ENCODE results near the gene PDE6B.
"Not testable (repeated sequence)": the region's sequence is repeated elsewhere in the genome, so short reads cannot be mapped to it uniquely, and the experiment has no call there.

PDE6B gene

DNA sequence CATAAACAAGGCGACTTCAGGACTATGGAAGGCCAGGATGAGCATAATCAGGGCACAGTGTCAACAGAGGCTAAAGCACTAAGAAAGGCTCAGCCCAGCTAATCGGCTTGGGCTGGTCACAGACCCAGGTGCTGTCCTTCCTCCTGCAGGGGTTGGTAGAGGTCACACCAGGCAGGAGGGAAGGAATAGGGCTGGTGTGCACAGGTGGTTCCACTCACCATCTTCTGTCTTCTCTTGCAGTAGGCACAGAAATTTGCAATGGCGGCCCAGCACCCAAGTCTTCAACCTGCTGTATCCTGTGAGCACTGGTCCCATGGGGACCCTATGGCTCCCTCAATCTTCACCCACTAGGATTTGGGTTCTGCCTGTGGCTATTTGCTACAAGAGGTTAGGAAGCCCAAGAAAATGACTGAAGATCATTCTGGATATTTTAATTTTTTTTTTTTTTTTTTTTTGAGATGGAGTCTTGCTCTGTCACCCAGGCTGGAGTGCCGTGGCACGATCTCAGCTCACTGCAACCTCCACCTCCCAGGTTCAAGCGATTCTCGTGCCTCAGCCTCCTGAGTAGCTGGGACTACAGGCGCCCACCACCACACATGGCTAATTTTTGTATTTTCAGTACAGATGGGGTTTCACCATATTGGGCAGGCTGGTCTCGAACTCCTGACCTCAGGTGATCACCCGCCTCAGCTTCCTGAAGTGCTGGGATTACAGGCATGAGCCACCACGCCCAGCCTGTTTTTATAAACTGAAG is 44.6 kb downstream of the PDE6B start:
- DNase-seq (ENCODE audit: low read depth, low spot score), result not testable (repeated sequence)

DNA sequence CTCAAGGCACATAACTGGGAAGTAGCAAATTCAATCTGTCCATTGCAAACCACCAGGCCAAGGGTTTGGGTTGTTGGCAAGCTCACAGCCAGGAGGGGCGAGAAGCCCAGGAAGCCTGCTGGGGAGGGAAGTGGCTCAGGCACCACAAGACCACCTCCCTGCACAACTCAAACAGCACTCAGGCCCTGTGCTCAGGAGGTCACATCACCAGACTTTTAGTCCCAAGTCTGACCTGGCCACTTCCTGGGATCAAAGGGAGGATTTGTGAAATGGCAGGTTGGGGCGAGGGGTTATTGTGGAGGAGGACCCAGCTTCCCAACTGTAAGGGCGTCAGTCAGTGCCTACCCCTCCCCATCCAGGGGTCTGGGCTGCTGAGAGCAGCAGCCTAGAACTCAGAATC is 46.4 kb downstream of the PDE6B start:
- no peak for DNase-seq (ENCODE audit: low read depth, low spot score)

DNA sequence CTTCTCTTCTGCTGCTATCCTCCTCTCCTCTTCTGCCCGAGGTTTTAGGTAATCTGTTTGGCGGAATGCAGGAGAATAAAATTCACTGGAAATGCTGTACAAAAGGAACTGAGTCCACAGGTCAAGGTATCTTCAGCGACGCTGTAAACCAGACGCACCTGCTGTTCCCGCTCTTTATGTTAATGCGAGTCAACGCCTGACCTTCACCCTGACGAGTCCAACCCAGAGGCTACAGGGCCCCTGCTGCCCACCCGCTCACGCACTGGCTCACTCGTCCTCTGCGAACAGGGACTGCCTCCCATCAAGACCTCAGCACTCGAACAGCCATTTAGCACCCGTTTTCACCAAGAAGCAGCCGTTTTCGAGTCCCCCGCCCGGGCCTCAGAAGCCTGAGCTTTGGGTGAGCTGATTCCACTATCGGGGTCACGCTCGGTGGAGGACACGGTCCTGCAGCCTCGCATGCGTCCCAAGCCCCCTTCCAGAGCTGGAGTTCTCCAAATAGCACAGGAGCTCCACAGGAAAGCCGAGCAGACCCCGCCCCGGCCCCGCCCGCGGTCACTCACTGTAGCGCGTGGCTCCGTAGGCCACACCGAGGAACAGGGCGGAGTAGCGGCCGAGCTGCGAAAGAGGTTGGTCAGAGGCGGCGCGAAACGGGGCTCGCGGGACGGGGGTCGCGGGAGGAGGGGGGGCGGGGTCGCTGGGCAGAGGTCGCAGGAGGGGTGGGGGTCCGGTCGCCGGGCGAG is 48.1 kb downstream of the PDE6B start:
- no peak for DNase-seq (ENCODE audit: low read depth, low spot score)

- peak; percentile 95 for DNase-seq (ENCODE audit: low read depth, low spot score)
These were observed 49.0 kb downstream of the PDE6B start, which contains the start of the genes ATP5ME and MYL5 for GRCh38 chr4:674172-675035. Gene ATP5ME (minus strand): TSS chr4:674276. CDS start chr4:674247, 29 bp downstream. Gene MYL5 (plus strand): TSS chr4:674542. CDS start chr4:678027, 3,485 bp downstream.

DNA sequence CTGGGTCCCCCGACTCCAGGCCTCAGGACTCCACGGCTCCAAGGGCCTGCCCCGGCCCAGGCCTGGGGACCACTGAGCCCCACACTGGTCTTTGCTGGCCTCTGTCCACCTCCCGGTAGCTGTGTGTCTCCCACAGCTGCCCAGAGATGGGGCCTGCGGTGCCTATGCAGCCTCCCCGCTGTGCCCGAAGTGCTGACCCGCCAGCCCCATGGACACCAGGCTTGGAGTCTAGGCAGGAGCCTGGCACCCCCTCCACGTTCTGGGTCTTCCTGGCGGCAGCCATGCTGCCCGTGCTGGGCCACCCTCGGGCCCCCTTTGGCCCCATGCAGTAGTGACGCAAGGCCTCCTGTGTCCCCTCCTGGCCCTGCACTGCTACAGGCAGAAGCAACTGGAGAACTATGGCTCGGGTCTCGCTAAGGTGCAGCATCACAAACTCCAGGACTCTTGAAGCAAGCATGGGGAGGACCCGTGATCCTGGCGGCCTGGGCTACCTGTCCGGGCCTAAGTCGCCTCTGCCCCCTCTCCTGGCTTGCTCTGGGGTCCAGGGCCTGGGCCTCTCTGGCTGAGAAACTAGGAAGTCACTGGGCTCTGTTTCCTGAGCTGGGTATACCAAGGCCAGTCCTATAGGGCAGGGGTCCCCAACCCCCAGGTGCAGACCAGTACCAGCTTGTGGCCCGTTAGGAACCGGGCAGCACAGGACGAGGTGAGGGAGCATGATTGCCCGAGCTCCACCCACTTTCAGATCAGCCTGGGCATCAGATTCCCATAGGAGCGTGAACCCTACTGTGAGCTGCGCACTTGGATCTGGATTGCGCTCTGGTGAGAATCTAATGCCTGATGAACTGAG is 49.9 kb downstream of the PDE6B start:
- no peak for DNase-seq (ENCODE audit: low read depth, low spot score)

DNA sequence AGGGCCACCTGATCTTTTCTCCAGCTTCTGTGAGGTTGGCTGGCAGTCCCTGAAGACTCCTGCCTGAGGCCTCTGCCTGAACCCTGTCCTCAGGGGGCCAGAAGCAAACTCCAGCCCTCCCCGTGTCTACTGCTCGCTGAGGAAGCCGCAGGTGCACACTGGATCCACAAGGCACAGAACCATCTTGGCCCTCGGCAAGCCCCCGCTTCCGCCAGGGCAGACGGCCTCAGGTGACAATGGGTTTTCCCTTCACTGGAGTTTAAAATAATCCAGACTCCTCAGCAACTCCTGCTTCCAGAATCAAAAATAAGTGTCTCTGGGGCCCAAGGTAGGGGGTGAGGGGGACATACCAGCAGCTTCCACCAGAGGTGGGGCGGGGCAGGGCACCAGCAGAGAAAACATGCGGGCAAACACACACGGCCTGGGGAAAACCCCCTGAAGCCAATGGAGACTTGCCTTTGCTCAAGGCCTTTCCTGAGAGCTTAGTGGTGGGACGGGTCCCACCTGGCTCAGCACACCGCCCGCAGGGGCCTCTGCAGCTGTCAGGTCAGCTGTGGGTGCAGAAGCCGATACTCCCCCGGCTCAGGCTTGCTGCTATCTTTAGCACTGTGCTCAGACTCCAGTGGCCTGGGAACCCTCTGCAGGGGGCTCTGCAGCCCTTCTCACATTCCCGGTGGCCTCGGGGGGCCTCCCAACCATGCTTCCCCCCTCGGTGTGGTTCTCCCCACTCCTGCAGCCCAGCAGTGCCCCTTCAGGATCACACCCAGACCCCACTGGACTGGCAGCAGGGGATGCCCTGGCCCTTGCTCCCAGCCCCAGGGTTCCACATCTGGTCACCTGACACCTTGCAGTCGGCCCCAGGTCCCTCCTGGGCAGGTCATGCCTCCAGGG is 50.9 kb downstream of the PDE6B start:
- no peak for DNase-seq (ENCODE audit: low read depth, low spot score)

DNA sequence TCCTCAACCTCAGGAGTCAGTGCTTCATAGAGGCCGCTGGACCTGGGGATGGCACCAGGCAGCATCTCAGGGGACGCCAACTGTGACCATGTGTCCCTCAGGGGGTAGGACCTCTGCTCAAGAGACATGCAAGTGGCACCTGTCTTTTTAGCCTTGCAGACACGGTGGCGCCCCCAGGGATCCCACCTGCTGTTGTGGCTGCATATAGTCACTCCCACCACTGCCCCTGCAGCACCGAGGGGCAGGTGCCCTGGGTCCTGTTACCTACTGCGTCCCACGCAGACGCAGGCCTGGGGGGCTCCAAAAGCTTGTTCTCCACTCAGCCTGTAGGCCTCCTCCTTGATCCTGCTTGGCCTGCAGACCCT is 51.5 kb downstream of the PDE6B start:
- DNase-seq (ENCODE audit: low read depth, low spot score), result no peak

DNA sequence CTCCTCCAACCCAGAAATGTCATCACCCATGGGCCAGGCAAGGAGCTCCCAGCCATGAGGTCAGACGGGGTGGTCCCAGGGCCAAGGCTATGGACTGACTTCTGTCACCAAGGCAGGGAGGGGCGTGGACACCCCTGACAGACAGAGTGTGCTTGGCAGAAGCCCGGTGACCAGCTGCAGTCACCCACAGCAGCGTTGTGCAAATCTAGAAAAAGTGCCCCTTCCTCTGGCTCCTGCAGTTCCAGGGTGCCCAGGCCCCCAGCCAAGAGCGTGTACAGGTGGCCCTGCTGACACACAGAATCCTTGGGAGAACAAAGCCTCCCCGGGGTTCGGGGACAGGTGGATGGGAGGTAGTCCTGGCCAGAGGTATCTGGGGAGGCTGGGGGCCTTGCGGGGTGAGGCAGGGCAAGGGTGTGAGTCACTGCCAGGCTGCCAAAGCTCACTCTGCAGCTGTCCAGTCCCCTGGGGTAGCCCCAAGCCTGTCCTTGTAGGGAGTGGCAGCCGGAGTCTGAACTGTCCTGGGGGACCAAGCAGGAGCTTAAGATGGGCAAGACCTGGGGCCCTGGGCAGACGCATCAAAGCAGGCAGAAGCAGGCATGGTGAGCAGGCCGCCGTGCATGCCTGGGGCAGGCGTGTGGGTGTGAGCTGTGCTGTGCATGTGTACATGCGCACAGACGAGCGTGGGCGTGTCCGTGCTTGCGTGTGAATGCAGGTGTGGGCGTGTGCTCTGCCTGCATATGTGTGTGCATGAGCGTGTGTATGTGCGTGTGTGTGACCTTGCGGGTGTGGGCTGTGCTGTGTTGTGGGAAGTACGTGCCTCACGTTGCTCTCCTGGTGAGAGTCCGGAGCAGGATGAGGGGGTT is 52.3 kb downstream of the PDE6B start:
- no peak for DNase-seq (ENCODE audit: low read depth, low spot score)

GRCh38 chr4:678331-679103 is 53.1 kb downstream of the PDE6B start:
- no peak for DNase-seq (ENCODE audit: low read depth, low spot score)

- no peak for DNase-seq (ENCODE audit: low read depth, low spot score)
These were observed 53.7 kb downstream of the PDE6B start for GRCh38 chr4:679104-679481.

DNA sequence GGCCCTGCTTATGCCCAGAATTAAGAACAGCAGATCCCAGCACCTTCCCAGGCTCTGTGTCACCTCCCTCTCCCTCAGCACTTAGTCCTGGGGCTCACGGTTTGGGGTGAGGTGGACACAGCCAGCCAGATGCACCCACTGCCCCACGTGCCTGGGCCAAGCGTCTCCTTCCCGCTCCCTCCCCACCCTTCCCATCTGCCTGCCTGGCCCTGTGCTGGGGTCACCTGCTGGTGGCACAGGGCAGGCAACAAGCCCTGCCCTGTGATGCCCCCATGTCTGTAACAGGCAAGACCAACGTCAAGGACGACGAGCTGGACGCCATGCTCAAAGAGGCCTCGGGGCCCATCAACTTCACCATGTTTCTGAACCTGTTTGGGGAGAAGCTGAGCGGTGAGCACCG is 54.3 kb downstream of the PDE6B start:
- DNase-seq (ENCODE audit: low read depth, low spot score), result no peak

GRCh38 chr4:680091-680490 is 54.7 kb downstream of the PDE6B start:
- DNase-seq (ENCODE audit: low read depth, low spot score), result no peak

DNA sequence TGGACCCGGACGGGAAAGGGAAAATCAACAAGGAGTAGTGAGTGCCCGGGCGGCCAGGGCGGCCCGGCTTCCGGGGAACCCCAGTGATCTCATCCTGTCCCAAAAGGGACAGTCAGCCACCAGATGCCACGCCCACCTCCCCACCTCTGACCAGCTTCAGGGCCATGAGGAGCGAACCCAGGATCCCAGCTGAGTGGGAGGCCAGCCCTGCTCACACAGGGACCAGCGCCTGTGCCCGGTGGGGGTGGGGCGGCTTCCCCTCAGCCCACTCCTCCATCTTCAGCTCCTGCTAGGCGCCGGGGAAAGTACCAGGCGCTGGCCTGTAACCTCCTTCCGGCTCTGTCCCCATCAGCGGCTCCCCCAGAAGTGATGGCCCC is 55.2 kb downstream of the PDE6B start:
- DNase-seq (ENCODE audit: low read depth, low spot score), result no peak

DNA sequence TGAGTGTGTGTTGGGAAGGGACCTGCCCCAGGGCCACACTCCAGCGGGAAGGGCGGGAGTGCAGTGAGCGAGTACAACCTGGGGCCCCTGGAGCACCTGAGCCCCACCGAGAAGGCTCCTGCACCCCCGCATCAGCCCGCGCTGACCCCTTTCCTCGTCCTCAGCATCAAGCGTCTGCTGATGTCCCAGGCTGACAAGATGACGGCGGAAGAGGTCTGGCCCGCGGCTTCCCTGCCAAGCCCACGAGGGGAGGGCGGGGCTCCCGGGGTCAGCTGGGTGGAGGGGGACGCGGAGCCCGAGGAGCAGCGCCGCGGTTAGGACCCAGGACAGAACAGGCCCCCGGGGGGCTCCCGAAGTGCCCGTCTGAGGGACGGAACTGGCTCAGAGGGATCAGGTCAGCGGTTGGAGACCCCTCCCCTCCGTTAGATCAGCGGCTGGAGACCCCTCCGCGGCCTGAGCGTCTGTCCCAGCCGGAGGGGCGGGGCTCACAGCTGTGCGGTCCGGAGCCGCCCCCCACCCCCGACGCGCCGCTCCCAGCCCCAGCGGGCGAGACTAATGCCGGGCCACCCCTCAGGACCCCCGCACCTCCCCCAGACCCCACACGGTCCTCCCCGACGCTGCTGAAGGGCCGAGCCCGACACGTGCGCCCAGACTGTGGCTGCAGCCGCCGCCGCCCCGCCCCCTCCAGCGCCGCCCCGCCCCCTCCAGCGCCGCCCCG is 55.7 kb downstream of the PDE6B start:
- DNase-seq (ENCODE audit: low read depth, low spot score), result no peak

DNA sequence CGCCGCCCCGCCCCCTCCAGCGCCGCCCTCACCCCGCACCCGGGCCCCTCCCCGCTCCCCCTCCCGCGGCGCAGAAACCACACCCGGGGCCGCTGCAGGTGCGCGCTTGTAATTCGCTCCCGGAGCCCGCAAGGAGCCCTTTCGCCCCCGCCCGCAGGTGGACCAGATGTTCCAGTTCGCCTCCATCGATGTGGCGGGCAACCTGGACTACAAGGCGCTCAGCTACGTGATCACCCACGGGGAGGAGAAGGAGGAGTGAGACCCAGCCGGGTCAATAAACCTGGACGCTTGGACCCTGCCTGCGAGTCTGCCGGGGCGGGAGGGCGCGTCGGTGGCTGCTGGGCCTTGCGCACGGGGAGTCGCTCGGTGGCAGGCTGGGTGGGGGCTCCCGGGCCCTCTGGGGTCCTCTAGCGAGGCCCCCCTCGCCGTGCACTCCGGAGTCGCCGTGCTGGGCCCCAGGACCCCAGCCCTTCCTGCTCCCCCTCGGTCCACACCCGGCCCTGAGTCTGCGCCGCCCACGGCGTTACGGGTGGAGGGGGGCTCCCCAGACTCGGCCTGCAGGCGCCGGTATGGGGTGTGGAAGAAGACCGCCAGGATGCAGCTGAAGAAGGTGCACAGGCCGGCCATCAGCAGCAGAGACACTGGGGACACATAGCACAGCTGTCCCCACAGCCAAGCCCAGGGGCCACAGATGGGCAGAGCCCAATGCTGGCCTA is 56.5 kb downstream of the PDE6B start:
- no peak for DNase-seq (ENCODE audit: low read depth, low spot score)

GRCh38 chr4:682490-683172 is 57.3 kb downstream of the PDE6B start:
- no peak for DNase-seq (ENCODE audit: low read depth, low spot score)
